Activated CD4-positive, alpha-beta T cell treated with anti-CD3 and anti-CD28 coated beads for 36 hours (primary cell): ENCODE measurements around the gene SPINT2. TPM values are rescaled to one million over a fixed set of nuclear protein-coding genes. Genes with fewer than 3 reads are reported as not detected.
A peak's percentile ranks its signal among the peaks of the same experiment; 100 is the strongest.

Experiments used
- ATAC-seq: fragments of 200-7000 bp; cut with Tn5 transposase; one replicate; pipeline ENCODE4 v1.10.0; 2021; ENCODE audit warnings: mild to moderate bottlenecking, moderate library complexity
- CTCF ChIA-PET: fragments of 350-600 bp; sonication (Branson Sonifier 250); formaldehyde crosslinking; loops from one replicate; lab custom pipeline; 2021; ENCODE audit warnings: antibody characterized with exemption; lab: Charles Lee
- POLR2A ChIA-PET: fragments of 350-600 bp; sonication (Branson Sonifier 250); formaldehyde crosslinking; loops from one replicate; lab custom pipeline; 2021; ENCODE audit warnings: antibody characterized with exemption, inconsistent platforms; lab: Charles Lee
- DNase-seq: peaks from one replicate; pipeline ENCODE4 v3.0.0-alpha.2; 2020
- H3K27ac Mint-ChIP-seq: one replicate; pipeline ENCODE4 v1.8.0; 2021; ENCODE audit warnings: mixed read lengths
- H3K27me3 Mint-ChIP-seq: one replicate; pipeline ENCODE4 v1.8.0; 2021; ENCODE audit warnings: mixed read lengths
- H3K36me3 Mint-ChIP-seq: one replicate; pipeline ENCODE4 v1.8.0; 2021; ENCODE audit warnings: low read depth, mixed read lengths
- H3K4me1 Mint-ChIP-seq: one replicate; pipeline ENCODE4 v1.8.0; 2021; ENCODE audit warnings: mixed read lengths
- H3K4me3 Mint-ChIP-seq: one replicate; pipeline ENCODE4 v1.8.0; 2021; ENCODE audit warnings: mild to moderate bottlenecking, moderate library complexity, mixed read lengths
- H3K9me3 Mint-ChIP-seq: one replicate; pipeline ENCODE4 v1.8.0; 2021; ENCODE audit warnings: low read depth, mixed read lengths
- intact Hi-C, 2 experiments: fragments of 100-400 bp; cut with DNase I in 1 of 2; cut with micrococcal nuclease in 1 of 2; formaldehyde crosslinking; loops; one replicate each; pipeline versions ENCODE4 v1.14.2 to v1.15.1; 2022 to 2024; cut with DNase I, micrococcal nuclease
- total RNA-seq, 2 experiments: library from RNA; stranded (reverse); gene quantifications; one replicate each; pipeline ENCODE4 v1.2.3, GENCODE V29; 2021

The SPINT2 gene
- total RNA-seq: 10 to 100 TPM; 46.0 to 49.0 TPM

- ChIA-PET POLR2A (interaction anchor here (0.8 to 1.0 kb wide), 3 partner anchors 16 to 110 kb away, joined by 3 to 4 read pairs (median 3); partner anchors contain the start of gene PSMD8), CTCF (interaction anchor here (0.5 to 3.0 kb wide), 10 partner anchors 12 to 214 kb away, joined by 3 to 12 read pairs (median 4); partner anchors contain the start of genes FAM98C and PSMD8)
- Mint-ChIP-seq H3K27ac (peak within 1 kb of the TSS; percentile 94), H3K9me3 (no peaks in the 10 kb centered on the region), H3K4me3 (peak within 1 kb of the TSS; percentile 83), H3K36me3 (peaks cover 2% of the 10 kb centered on the region), H3K27me3 (no peaks in the 10 kb centered on the region), H3K4me1 (peaks cover 34% of the 10 kb centered on the region)
- intact Hi-C loops: loop anchor here (1.0 to 5.0 kb wide), 9 partner anchors 52 to 568 kb away; partner anchors contain the start of genes ECH1 (in 1 of the 2), KCNK6 (in 1 of the 2), PSMD8 (in 1 of the 2) and SIPA1L3 (in 1 of the 2)
- ATAC-seq (peak; percentile 16), DNase-seq (peak; percentile 65)
Observed at GRCh38 chr19:38264486-38265212, at the start of gene SPINT2. Gene SPINT2, plus strand, starts transcription at chr19:38264573. Its CDS starts 320 bp downstream, at chr19:38264893.

GRCh38 chr19:38216785-38217641 lies 47.4 kb upstream of the SPINT2 start:
- intact Hi-C loops: no loop called here
- Mint-ChIP-seq H3K9me3 (no peaks in the 10 kb centered on the region), H3K4me3 (no peak overlapping the region), H3K27me3 (peaks cover 52% of the 10 kb centered on the region), H3K27ac (no peak overlapping the region), H3K36me3 (peaks cover 1% of the 10 kb centered on the region), H3K4me1 (peaks cover 15% of the 10 kb centered on the region)
- ChIA-PET CTCF (no interaction called here), POLR2A (no interaction called here)
- ATAC-seq: no peak
- no peak for DNase-seq

GRCh38 chr19:38218204-38218603 lies 46.2 kb upstream of the SPINT2 start:
- ChIA-PET POLR2A (no interaction called here), CTCF (interaction anchor here (0.7 kb wide), 1 partner anchor 315 kb away, joined by 3 read pairs; no protein-coding TSS in a partner anchor)
- Mint-ChIP-seq H3K9me3 (no peaks in the 10 kb centered on the region), H3K4me1 (peaks cover 19% of the 10 kb centered on the region), H3K4me3 (no peak overlapping the region), H3K27me3 (peaks cover 51% of the 10 kb centered on the region), H3K27ac (no peak overlapping the region), H3K36me3 (peaks cover 1% of the 10 kb centered on the region)
- ATAC-seq (no peak), DNase-seq (no peak)
- intact Hi-C loops: no loop called here

- Mint-ChIP-seq H3K9me3 (no peaks in the 10 kb centered on the region), H3K27me3 (peaks cover 48% of the 10 kb centered on the region), H3K4me3 (no peak overlapping the region), H3K36me3 (peaks cover under 1% of the 10 kb centered on the region), H3K4me1 (peaks cover 15% of the 10 kb centered on the region), H3K27ac (no peak overlapping the region)
- ChIA-PET POLR2A (no interaction called here), CTCF (interaction anchor here (0.7 kb wide), 1 partner anchor 190 kb away, joined by 3 read pairs; no protein-coding TSS in a partner anchor)
- ATAC-seq: no peak
- DNase-seq: no peak
- intact Hi-C loops: no loop called here
Observed at GRCh38 chr19:38219221-38219620, 45.2 kb upstream of the SPINT2 start.

GRCh38 chr19:38221421-38221820 lies 43.0 kb upstream of the SPINT2 start:
- H3K27me3 Mint-ChIP-seq: peaks cover 48% of the 10 kb centered on the region
- no peak overlapping the region for H3K27ac Mint-ChIP-seq
- intact Hi-C loops: no loop called here
- H3K36me3 Mint-ChIP-seq: peaks cover 2% of the 10 kb centered on the region
- no peaks in the 10 kb centered on the region for H3K9me3 Mint-ChIP-seq
- peaks cover 15% of the 10 kb centered on the region for H3K4me1 Mint-ChIP-seq
- ChIA-PET CTCF (interaction anchor here (0.6 to 0.8 kb wide), 2 partner anchors 106 to 613 kb away, joined by 4 read pairs; no protein-coding TSS in a partner anchor), POLR2A (no interaction called here)
- ATAC-seq: no peak
- no peak for DNase-seq
- no peak overlapping the region for H3K4me3 Mint-ChIP-seq

- Mint-ChIP-seq H3K9me3 (no peaks in the 10 kb centered on the region), H3K27ac (no peak overlapping the region), H3K36me3 (peaks cover 2% of the 10 kb centered on the region), H3K4me1 (peaks cover 15% of the 10 kb centered on the region), H3K27me3 (peaks cover 52% of the 10 kb centered on the region), H3K4me3 (no peak overlapping the region)
- CTCF ChIA-PET: no interaction called here
- intact Hi-C loops: no loop called here
- DNase-seq: no peak
- POLR2A ChIA-PET: no interaction called here
- no peak for ATAC-seq
Observed at GRCh38 chr19:38221919-38222830, 42.2 kb upstream of the SPINT2 start.

- CTCF ChIA-PET: no interaction called here
- no peak for DNase-seq
- no peak overlapping the region for H3K27ac Mint-ChIP-seq
- peaks cover 21% of the 10 kb centered on the region for H3K4me1 Mint-ChIP-seq
- peak overlapping the region; percentile 63 for H3K4me3 Mint-ChIP-seq
- peaks cover 59% of the 10 kb centered on the region for H3K27me3 Mint-ChIP-seq
- no peak for ATAC-seq
- intact Hi-C loops: no loop called here
- POLR2A ChIA-PET: no interaction called here
- no peaks in the 10 kb centered on the region for H3K9me3 Mint-ChIP-seq
- peaks cover 2% of the 10 kb centered on the region for H3K36me3 Mint-ChIP-seq
Observed at GRCh38 chr19:38223119-38223523, 41.3 kb upstream of the SPINT2 start.

GRCh38 chr19:38223617-38224013 lies 40.8 kb upstream of the SPINT2 start:
- H3K9me3 Mint-ChIP-seq: no peaks in the 10 kb centered on the region
- H3K36me3 Mint-ChIP-seq: peaks cover 2% of the 10 kb centered on the region
- CTCF ChIA-PET: no interaction called here
- intact Hi-C loops: loop anchor here in 1 of 2 experiments (1.0 kb wide), 1 partner anchor 325 kb away; no protein-coding TSS in a partner anchor
- H3K4me3 Mint-ChIP-seq: peak overlapping the region; percentile 63
- no peak overlapping the region for H3K27ac Mint-ChIP-seq
- no peak for ATAC-seq
- H3K27me3 Mint-ChIP-seq: peaks cover 54% of the 10 kb centered on the region
- no peak for DNase-seq
- peaks cover 21% of the 10 kb centered on the region for H3K4me1 Mint-ChIP-seq
- POLR2A ChIA-PET: no interaction called here

GRCh38 chr19:38224014-38224862 lies 40.1 kb upstream of the SPINT2 start, which contains the start of gene DPF1:
Gene DPF1, minus strand, starts transcription at chr19:38224222. Its CDS starts 80 bp downstream, at chr19:38224142.
- DNase-seq: peak; percentile 76
- Mint-ChIP-seq H3K27ac (peak within 1 kb of the TSS; percentile 45), H3K4me1 (peaks cover 23% of the 10 kb centered on the region), H3K4me3 (peak within 1 kb of the TSS; percentile 63), H3K9me3 (no peaks in the 10 kb centered on the region), H3K36me3 (peaks cover 2% of the 10 kb centered on the region), H3K27me3 (peaks cover 54% of the 10 kb centered on the region)
- POLR2A ChIA-PET: no interaction called here
- CTCF ChIA-PET: interaction anchor here (0.7 to 1.3 kb wide), 4 partner anchors 19 to 325 kb away, joined by 3 to 4 read pairs (median 3); partner anchors contain the start of genes SIPA1L3 and WDR87
- intact Hi-C loops: loop anchor here in 1 of 2 experiments (1.0 kb wide), 1 partner anchor 326 kb away; no protein-coding TSS in a partner anchor
- peak; percentile 85 for ATAC-seq
